ENCODE measurements around the gene SECISBP2L.

Gene SECISBP2L

DNA sequence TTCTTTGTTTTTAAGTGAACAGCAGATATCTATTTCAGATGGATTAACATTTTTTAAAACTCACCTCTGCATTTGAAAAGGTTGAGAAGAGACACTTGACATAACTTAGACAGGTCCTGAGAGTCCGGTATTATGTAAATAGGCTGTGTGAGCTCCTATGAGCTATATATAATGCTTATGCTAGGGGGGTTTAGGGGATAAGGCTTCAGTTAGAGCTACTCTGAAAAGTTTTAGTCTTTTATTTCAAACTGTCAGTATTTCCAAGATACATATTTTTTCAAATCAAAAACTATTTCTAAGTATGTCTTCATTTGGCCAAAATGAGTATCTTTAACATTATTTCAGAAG is 99.4 kb downstream of the SECISBP2L start:
- TF ChIP-seq, protein P1, sequence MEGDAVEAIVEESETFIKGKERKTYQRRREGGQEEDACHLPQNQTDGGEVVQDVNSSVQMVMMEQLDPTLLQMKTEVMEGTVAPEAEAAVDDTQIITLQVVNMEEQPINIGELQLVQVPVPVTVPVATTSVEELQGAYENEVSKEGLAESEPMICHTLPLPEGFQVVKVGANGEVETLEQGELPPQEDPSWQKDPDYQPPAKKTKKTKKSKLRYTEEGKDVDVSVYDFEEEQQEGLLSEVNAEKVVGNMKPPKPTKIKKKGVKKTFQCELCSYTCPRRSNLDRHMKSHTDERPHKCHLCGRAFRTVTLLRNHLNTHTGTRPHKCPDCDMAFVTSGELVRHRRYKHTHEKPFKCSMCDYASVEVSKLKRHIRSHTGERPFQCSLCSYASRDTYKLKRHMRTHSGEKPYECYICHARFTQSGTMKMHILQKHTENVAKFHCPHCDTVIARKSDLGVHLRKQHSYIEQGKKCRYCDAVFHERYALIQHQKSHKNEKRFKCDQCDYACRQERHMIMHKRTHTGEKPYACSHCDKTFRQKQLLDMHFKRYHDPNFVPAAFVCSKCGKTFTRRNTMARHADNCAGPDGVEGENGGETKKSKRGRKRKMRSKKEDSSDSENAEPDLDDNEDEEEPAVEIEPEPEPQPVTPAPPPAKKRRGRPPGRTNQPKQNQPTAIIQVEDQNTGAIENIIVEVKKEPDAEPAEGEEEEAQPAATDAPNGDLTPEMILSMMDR (IDR thresholded peaks at IDR 0.05; ENCODE audit: extremely low read depth, missing control alignments): no peak

GRCh38 chr15:48946074-48946839 is 100.0 kb downstream of the SECISBP2L start:
- TF ChIP-seq, protein P1 (IDR thresholded peaks at IDR 0.05; ENCODE audit: extremely low read depth, missing control alignments): no peak
- no peak for DNase-seq (ENCODE audit: low spot score)

More for the DNA sequence above, 99.4 kb downstream of the SECISBP2L start:
- DNase-seq (ENCODE audit: low spot score): no peak

DNA sequence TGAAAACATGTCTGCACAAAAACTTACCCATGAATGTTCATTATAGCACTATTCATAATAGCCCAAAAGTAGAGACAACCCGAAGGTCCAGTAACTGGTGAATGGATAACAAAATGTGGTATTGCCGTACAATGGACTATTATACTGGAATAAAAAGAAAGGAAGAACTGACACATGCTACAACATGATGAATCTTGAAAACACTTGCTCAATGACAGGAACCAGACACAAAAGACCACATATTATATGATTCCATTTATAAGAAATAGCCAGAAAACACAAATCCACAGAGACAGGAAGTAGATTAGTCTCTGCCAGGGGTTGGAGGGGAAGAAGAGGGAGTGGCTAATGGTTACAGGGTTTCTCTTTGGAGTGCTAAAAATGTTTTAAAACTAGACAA is 100.9 kb downstream of the SECISBP2L start:
- TF ChIP-seq, protein P1 (IDR thresholded peaks at IDR 0.05; ENCODE audit: extremely low read depth, missing control alignments): no peak
- DNase-seq (ENCODE audit: low spot score): no peak

DNA sequence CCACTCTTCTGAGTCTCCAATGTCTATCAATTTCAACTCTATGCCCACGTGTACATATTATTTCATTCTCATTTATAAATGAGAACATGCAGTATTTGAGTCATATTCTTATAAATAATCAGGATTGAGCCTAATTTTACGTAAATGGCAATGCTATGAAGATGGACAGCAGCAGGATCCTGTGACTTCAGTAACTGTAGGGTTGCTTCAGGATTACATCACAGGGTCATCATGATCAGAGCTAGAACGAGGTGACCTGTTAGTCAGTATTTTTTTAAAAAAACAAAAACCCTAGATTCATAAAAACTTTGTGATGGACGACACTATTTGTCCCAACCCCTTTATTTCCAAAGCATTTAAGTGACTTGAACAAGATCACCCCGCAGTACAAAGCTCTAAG is 104.3 kb downstream of the SECISBP2L start:
- TF ChIP-seq, protein P1 (IDR thresholded peaks at IDR 0.05; ENCODE audit: extremely low read depth, missing control alignments): no peak

GRCh38 chr15:48940508-48940907 is 105.7 kb downstream of the SECISBP2L start:
- DNase-seq (ENCODE audit: low spot score): peak; percentile 62
- TF ChIP-seq, protein P1 (IDR thresholded peaks at IDR 0.05; ENCODE audit: extremely low read depth, missing control alignments): no peak

More for the DNA sequence above, 104.3 kb downstream of the SECISBP2L start:
- no peak for DNase-seq (ENCODE audit: low spot score)

DNA sequence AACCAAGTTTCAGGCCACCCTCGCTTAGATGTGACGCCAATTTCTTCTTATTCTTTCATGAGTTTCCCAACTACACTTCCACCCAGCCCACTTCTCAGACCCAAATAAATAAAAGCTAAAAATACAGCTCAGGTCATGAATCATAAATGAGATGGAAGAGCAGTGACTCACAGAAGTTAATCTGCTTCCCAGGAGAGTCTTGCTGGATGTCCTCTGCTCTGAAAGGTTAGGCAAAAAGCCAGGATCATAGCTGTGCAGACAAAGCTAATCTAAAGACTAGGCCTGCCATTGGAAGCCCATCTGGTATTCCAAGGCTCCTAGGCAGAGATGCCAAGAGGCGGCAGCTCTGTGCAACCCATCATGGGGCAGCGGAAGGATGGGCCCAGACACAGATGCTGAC is 106.6 kb downstream of the SECISBP2L start:
- TF ChIP-seq, protein P1 (IDR thresholded peaks at IDR 0.05; ENCODE audit: extremely low read depth, missing control alignments): no peak

More for the DNA sequence above, 106.6 kb downstream of the SECISBP2L start:
- no peak for DNase-seq (ENCODE audit: low spot score)

Measured in GM20000 (cell line).